Measurements from ENCODE around the gene EIF5AL1. TPM values are rescaled to one million over a fixed set of nuclear protein-coding genes. Genes with fewer than 3 reads are reported as not detected.

The EIF5AL1 gene
- total and polyA plus RNA-seq, 11 donors = 0.06 to 0.97 (median 0.38) TPM; not detected in 1

GRCh38 chr10:79472951-79473350, 39.4 kb upstream of the EIF5AL1 start:
- Histone ChIP-seq H3K9me3 (no peaks in the 10 kb centered on the region), H3K27me3 (no peaks in the 10 kb centered on the region), H3K4me1 (peaks cover 0 to 16% (median 6%) of the 10 kb centered on the region in 12 donors), H3K27ac (no peak overlapping the region), H3K36me3 (no peaks in the 10 kb centered on the region), H3K4me3 (no peak overlapping the region)
- TF ChIP-seq POLR2A (IDR thresholded peaks at IDR 0.05) (no peak), CTCF (IDR thresholded peaks at IDR 0.05) (no peak)
- ATAC-seq (no peak), DNase-seq (no peak)
- intact Hi-C loops (cut with DNase I) = no loop called here
- 70 to 78% (median 74%) methylated on average over 5 of the region's 5 CpGs for WGBS, 4 donors

GRCh38 chr10:79473496-79474095, 38.7 kb upstream of the EIF5AL1 start:
- DNase-seq (no peak), ATAC-seq (no peak)
- Histone ChIP-seq H3K36me3 (no peaks in the 10 kb centered on the region), H3K4me1 (peaks cover 0 to 10% (median under 1%) of the 10 kb centered on the region in 12 donors), H3K27me3 (no peaks in the 10 kb centered on the region), H3K9me3 (no peaks in the 10 kb centered on the region), H3K27ac (no peak overlapping the region), H3K4me3 (no peak overlapping the region)
- TF ChIP-seq POLR2A (IDR thresholded peaks at IDR 0.05) = no peak
- no peak for TF ChIP-seq CTCF (IDR thresholded peaks at IDR 0.05)
- 85 to 88% (median 86%) methylated on average over 4 to 5 of the region's 5 CpGs for WGBS, 4 donors
- intact Hi-C loops (cut with DNase I) = no loop called here

GRCh38 chr10:79475119-79475653, 37.1 kb upstream of the EIF5AL1 start:
- DNase-seq (no peak), ATAC-seq (no peak)
- H3K27ac ChIP-seq = no peak overlapping the region
- no peaks in the 10 kb centered on the region for H3K36me3 ChIP-seq
- WGBS, 4 donors = 85 to 95% (median 93%) methylated on average over 7 of the region's 7 CpGs
- H3K27me3 ChIP-seq = no peaks in the 10 kb centered on the region
- no peak overlapping the region for H3K4me3 ChIP-seq
- no peaks in the 10 kb centered on the region for H3K9me3 ChIP-seq
- TF ChIP-seq POLR2A (IDR thresholded peaks at IDR 0.05) (no peak), CTCF (IDR thresholded peaks at IDR 0.05) (no peak)
- peaks cover 0 to 4% (median 0%) of the 10 kb centered on the region in 12 donors for H3K4me1 ChIP-seq
- intact Hi-C loops (cut with DNase I) = no loop called here

- WGBS, 4 donors = 87 to 94% (median 89%) methylated on average over 3 of the region's 3 CpGs
- H3K36me3 ChIP-seq = no peaks in the 10 kb centered on the region
Measured at GRCh38 chr10:79475877-79476276, 36.5 kb upstream of the EIF5AL1 start.

More at GRCh38 chr10:79475877-79476276, 36.5 kb upstream of the EIF5AL1 start:
- intact Hi-C loops (cut with DNase I) = no loop called here
- Histone ChIP-seq H3K4me3 (no peak overlapping the region), H3K4me1 (peaks cover 0 to 4% (median 0%) of the 10 kb centered on the region in 12 donors), H3K27me3 (no peaks in the 10 kb centered on the region), H3K27ac (no peak overlapping the region), H3K9me3 (no peaks in the 10 kb centered on the region)
- TF ChIP-seq POLR2A (IDR thresholded peaks at IDR 0.05) (no peak), CTCF (IDR thresholded peaks at IDR 0.05) (no peak)
- DNase-seq (no peak), ATAC-seq (no peak)
